ENCODE data around the gene HAUS1. TPM values are rescaled to one million over a fixed set of nuclear protein-coding genes. Genes with fewer than 3 reads are reported as not detected.
A peak's percentile ranks its signal among the peaks of the same experiment; 100 is the strongest.

The HAUS1 gene
- total RNA-seq, 1 donor from 2014 or later: 57.0 TPM

- no peaks in the 10 kb centered on the region for H3K27me3 Mint-ChIP-seq
- TF ChIP-seq, protein P1, sequence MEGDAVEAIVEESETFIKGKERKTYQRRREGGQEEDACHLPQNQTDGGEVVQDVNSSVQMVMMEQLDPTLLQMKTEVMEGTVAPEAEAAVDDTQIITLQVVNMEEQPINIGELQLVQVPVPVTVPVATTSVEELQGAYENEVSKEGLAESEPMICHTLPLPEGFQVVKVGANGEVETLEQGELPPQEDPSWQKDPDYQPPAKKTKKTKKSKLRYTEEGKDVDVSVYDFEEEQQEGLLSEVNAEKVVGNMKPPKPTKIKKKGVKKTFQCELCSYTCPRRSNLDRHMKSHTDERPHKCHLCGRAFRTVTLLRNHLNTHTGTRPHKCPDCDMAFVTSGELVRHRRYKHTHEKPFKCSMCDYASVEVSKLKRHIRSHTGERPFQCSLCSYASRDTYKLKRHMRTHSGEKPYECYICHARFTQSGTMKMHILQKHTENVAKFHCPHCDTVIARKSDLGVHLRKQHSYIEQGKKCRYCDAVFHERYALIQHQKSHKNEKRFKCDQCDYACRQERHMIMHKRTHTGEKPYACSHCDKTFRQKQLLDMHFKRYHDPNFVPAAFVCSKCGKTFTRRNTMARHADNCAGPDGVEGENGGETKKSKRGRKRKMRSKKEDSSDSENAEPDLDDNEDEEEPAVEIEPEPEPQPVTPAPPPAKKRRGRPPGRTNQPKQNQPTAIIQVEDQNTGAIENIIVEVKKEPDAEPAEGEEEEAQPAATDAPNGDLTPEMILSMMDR (IDR thresholded peaks at IDR 0.05; ENCODE audit: unreplicated experiment): no peak
- no peak overlapping the region for H3K4me3 Mint-ChIP-seq (ENCODE audit: low read depth)
- no peak overlapping the region for H3K27ac Mint-ChIP-seq
- no peaks in the 10 kb centered on the region for H3K36me3 Mint-ChIP-seq (ENCODE audit: insufficient read depth)
- H3K9me3 Mint-ChIP-seq (ENCODE audit: low read depth): no peaks in the 10 kb centered on the region
- H3K4me1 Mint-ChIP-seq (ENCODE audit: low read depth): peaks cover 10% of the 10 kb centered on the region
- DNase-seq (ENCODE audit: low spot score, unreplicated experiment): no peak
These were observed 67.1 kb downstream of the HAUS1 start for GRCh38 chr18:46171331-46171730.

DNA sequence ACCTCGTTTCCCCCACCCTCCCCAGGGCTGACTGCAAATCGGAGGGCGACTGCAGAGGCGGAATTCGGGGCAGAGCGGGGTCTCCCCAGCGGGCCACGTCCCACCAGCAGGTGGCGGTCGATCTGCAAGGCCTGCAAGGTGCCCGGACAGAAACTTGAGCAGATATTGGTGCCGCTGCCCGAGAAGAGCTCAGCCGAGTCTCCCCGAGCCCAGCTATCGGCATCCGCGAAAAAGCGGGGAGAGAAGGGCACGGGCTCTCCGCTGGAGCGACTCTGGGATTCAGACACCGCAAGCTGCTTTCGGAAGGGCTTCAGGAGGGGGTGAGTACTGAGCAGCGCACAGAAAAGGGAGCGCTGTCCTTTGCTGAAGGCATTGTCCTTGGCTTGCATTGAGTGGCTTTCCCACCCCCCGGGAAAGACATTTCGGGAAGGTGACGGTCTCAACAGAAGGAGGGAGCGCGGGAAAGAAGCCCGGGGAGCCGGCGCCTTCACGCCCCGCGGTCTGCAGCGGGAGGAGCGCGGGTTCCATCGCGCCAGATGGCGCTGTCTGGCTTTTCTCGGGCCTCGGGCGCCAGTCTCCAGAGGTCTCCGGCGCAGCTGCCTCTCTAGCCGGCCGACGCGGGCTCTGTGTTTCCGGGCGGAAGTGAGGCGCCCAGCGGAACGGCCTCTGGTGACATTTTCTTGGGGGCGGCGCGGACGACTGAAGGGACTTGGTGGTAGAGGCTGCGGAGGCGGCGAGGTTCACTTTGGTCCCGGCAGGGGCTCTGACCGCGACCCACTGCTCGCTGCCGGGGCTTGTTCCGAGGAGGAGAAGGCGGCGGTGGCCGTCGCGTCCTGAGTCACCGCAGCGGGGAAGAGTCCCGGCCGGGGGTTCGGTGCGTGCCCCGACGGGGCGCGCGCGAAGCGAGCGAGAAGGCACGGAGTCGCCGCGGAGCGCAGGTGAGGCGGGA is 69.5 kb downstream of the HAUS1 start:
- Mint-ChIP-seq H3K27ac (peak overlapping the region; percentile 98), H3K36me3 (ENCODE audit: insufficient read depth) (peaks cover 1% of the 10 kb centered on the region), H3K4me3 (ENCODE audit: low read depth) (peak overlapping the region; percentile 91), H3K4me1 (ENCODE audit: low read depth) (peaks cover 10% of the 10 kb centered on the region), H3K9me3 (ENCODE audit: low read depth) (no peaks in the 10 kb centered on the region), H3K27me3 (no peaks in the 10 kb centered on the region)
- TF ChIP-seq, protein P1 (IDR thresholded peaks at IDR 0.05; ENCODE audit: unreplicated experiment): peak; percentile 78
- peak; percentile 94 for DNase-seq (ENCODE audit: low spot score, unreplicated experiment)

DNA sequence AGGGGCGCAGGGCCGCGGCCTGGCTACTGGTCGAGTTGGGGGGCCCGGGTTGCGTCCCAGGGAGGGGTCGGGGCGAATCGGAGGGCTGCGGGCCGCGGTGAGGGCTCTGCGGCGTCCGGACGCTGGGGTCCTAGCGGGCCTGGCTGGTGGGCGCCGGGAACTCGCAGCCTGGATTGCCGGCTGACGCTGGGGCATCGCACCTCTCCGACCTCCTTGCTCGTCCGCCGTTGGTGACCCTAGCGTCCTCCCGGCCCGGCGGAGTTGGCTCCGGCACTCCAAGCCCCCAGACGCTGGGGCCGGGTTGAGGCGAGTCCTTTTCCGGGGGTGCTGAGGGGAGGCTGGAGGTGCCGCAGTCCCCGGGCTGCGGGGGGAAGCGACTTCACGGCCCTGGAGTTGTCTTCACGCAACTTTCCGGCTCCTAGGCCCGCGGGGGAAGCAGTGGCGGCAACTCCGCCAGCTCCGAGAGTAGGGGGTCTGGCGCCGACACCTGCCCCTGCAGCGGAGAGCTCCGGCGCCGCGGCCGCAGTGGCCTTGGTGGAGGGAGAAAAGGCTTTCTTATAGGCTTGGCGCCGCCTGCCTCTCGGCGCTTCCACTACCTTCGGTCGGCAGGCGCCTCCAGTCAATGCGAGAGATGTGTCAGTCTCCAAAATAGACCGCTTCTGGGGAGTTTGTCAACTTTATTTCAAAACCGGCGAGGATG is 70.3 kb downstream of the HAUS1 start:
- peaks cover 10% of the 10 kb centered on the region for H3K4me1 Mint-ChIP-seq (ENCODE audit: low read depth)
- DNase-seq (ENCODE audit: low spot score, unreplicated experiment): peak; percentile 34
- H3K36me3 Mint-ChIP-seq (ENCODE audit: insufficient read depth): peaks cover 1% of the 10 kb centered on the region
- no peaks in the 10 kb centered on the region for H3K9me3 Mint-ChIP-seq (ENCODE audit: low read depth)
- peak overlapping the region; percentile 64 for H3K27ac Mint-ChIP-seq
- no peaks in the 10 kb centered on the region for H3K27me3 Mint-ChIP-seq
- peak overlapping the region; percentile 91 for H3K4me3 Mint-ChIP-seq (ENCODE audit: low read depth)
- TF ChIP-seq, protein P1 (IDR thresholded peaks at IDR 0.05; ENCODE audit: unreplicated experiment): no peak

DNA sequence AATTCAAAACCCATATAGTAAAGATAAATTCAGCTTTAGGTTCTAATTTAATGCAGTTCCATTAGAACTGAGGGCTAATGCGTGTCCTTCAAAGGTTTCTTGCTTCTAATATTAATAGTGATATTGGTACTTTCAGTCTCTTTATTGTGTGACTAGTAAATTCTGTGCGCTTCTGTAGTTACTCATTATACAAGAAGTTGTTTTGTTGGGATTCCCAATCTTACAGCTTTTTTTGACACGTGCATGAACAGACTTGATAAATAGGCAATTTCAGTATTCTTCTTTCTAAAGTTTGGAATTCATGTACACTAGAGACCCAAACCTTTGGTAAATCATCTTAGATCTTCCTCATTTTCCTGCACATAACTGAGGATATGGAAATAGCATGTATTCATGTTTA is 71.8 kb downstream of the HAUS1 start:
- TF ChIP-seq, protein P1 (IDR thresholded peaks at IDR 0.05; ENCODE audit: unreplicated experiment): no peak
- no peak for DNase-seq (ENCODE audit: low spot score, unreplicated experiment)
- no peaks in the 10 kb centered on the region for H3K27me3 Mint-ChIP-seq
- no peaks in the 10 kb centered on the region for H3K9me3 Mint-ChIP-seq (ENCODE audit: low read depth)
- no peak overlapping the region for H3K27ac Mint-ChIP-seq
- H3K36me3 Mint-ChIP-seq (ENCODE audit: insufficient read depth): peaks cover 1% of the 10 kb centered on the region
- peak overlapping the region; percentile 91 for H3K4me3 Mint-ChIP-seq (ENCODE audit: low read depth)
- H3K4me1 Mint-ChIP-seq (ENCODE audit: low read depth): peaks cover 10% of the 10 kb centered on the region

Other genes starting within 250 kb of the HAUS1 start
- gene EPG5, start 137.1 kb upstream of the HAUS1 start, total RNA-seq: 35.3 and 38.3 TPM in 2 replicates
- gene PSTPIP2, start 32.1 kb upstream of the HAUS1 start, total RNA-seq: 6.1 and 7.0 TPM in 2 replicates
- gene ATP5F1A, start 6.1 kb upstream of the HAUS1 start, total RNA-seq: 375 and 390 TPM in 2 replicates